GM19395 (cell line): Measurements from ENCODE around the gene NF2.

Experiments used
- ATAC-seq: cut with Tn5 transposase; IDR thresholded peaks from one replicate; pipeline ENCODE4 v1.9.1; 2021; ENCODE audit warnings: mild to moderate bottlenecking, moderate library complexity; ENCODE audit not compliant: unreplicated experiment

NF2 gene

DNA sequence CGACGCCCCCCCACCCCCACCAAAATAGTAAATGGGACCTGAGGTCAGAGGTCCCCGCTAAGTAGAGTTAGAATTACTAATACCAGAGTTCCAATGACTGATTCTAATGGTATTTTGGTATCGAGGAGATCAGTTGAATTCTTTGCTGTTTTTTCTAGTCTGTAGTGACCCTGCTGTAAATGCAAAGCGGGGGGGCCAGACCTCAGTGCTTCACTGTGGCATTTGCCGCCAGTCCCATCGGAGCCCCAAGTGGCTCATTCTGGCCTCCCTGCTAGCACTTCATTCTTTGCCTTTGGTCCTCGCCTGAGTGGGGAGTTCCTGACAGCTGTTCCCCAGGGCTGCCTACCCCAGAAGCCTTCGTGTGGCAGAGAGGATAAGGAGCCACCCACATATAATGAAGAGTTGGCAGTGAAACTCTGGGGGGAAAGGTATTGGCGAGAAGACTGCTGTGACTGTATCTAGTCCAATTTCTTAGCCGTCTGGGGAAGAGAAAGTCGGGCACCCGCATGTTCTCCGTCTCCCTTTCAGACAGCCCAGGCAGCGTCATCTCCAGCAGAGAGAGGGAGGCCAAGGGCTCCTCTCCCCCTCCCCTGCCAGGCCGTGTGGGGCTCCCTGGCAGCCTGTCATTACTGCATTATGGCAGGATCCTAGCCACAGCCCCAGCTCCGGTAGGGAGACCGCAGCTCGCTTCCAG is 96.9 kb downstream of the NF2 start:
- ATAC-seq = no peak

DNA sequence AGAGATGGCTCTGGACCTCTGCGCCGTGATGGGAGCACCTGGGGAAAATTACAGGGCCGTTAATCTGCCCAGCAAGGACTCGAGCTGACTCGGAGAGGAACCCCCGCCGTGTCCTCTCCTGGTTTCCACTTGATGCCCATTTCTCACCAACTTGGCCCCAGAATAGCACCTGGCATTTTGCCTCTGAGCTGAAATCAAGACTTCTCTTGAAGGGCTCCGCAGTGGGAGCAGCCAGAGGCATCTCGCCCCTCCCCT is 97.4 kb downstream of the NF2 start:
- ATAC-seq = no peak

DNA sequence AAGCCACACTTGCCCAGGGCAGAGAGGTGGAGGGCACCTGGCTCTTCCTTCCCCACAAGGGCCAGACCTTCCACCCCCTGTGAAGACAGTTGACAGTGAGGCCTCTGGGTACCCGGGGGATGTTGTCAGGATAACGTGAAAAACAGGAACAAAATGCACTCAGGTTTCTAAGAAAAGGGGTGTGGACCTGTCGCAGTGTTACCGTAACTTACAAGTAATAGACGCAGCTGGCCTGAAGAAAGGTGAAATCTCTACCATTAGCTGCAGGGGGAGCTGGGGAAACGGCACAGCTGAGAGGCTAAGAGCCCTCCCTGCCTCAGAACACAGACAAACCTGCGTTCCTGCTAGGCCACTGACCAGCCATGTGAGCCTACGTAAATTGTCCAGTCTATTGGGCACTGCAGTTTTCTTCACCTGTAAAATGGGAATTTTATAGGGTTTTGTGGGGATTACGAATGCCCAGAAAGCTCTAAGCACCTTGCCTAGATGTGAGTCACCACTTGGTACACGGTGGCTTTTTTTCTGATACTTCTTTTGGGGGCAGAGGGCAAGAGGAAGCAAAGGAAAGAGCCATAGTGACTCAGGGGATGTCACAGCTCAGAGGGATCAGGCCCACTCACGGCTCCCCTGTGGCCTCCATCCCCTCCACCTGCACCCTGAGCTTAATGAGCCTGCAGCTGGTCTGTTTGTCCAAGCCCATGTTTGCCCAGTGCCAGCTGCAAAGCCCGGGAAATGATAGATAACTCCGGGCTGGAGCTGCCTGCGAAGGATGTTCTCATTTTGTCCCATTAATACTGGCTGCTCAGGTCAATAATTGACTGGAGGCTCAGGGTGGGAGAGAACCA is 97.9 kb downstream of the NF2 start:
- no peak for ATAC-seq

DNA sequence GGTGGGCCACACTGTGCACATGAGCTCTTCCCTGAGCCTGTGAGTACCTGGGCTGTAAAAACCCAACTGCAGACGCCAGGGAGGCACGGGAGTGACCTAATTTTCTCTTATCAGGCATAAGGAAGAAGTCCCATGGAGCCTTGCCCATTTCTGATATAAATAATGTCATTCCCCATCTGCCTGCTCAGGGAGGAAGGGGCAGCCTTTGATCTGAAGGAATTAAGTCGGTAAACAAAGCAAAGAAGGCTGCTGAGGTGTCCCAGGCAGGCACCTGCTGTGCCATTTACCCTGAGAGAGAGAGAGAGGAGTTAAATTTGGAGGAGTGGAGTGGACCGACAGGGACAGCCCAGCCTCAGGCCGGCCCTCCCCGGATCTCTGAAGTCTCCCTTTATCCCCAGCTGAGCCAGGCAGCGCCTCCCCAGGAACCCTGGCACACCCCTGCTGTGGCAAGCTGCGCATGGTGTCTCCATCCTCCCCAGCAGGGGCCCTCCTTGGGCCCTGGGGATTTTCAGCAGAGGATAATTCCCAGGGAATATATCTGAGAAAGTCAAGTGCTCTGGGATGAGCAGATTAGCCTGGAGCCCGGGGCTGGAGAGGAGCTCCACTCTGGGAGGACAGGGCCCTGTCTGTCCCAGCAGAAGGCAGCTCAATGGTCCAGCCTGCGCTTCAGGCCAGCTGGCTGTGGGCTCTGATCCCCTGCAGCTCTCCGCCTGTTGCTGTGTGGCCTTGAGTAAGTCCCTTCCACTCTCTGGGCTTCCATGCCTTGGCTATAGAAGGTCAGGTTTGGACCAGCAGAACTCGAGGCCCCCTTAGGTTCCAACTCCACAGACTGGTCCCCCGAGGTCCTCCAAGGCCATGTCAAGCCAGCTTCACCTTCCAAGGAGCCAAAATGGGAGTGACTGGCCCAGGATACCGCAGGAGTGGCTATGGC is 98.8 kb downstream of the NF2 start:
- no peak for ATAC-seq

DNA sequence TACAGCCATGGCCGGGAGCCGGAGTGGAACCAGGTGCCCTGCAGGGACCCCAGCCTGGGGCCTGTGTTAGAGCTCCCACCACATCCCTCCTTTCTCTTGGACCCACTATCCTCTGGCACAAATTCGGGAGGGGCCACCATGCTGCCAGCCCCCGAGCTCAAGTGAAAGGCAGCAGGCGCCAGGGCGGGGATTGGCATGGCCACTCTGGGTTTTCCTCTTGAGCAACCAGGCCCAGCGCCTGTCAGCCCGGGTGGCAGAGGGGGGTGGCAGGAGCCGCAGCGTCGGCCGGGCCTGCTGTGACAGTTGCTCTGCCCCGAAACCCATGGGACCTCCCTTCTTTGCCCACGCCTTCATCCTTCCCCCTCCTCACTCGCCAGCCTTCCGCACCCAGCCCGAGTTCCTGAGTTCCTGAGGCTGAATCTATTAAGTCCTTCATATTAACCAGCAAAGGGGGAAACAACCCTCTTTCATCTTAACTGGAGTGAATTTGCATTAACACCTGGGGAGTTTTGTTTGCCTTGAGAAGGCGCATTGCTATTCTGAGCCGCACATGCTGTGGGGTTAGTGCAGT is 99.6 kb downstream of the NF2 start:
- no peak for ATAC-seq

DNA sequence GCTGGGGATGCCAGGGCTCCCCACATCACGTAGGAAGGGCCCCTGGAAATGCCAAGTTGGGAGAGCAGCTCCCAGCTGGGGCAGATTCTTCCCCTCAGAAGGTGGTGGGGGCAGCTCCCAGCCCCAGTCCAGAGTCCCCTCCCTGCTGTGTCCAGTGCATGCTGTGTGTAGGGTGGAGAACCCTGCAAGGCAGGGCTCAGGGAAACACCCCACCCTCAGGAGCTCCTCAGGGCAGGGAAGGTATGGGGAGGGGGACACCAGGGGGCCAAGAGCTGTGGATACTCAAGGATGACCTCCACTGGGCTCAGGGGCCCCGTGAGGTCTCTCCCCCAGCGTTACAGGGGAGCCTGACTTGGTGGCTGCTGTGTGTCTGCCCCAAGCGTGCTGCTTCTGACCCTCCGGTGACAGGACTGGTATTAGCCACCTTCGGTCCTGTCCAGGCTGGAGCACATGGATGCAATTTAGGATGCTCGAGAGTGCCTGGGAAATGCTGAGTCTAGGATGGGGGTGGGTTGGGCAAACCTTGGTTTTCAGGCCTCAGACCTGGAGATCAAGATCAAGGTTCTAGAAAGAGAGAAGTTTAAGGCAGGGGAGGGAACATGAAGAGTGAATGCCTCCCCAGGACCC is 100.2 kb downstream of the NF2 start:
- no peak for ATAC-seq

DNA sequence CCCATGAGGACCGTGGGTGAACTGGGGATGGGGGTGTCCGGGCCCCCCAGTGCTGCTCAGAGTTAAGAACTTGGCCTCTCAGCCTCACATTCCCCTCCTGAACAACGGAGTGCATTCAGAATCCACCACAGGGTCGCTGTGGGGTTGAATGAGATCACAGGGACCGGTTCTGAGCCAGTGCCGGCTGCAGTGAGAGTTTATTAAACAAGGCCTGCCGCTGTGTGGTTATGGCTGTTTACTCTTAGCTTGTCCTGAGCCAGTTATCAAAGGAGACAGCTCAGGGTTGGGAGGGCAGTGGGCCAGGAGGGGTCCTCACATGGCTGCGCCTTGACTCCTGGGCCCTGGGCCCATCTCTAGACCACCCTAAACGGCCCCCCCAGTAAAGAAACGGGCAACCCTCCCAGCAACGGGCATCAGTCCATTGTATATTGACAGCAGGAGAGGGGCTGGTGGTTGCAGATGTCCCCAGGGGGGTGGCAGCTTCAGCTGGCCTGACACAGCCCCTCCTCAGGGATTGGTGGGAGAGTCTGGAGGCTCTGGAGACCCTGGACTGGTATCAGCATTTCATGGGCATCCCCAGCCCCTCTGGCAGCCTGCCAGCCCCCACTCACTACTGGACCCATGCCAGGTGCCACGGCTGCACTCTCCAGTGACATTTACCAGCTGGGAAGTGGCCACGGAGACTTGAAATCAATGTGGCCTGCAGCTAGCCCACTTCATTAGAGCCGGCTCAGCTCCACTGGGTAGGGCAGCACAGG is 101.3 kb downstream of the NF2 start:
- ATAC-seq = no peak

DNA sequence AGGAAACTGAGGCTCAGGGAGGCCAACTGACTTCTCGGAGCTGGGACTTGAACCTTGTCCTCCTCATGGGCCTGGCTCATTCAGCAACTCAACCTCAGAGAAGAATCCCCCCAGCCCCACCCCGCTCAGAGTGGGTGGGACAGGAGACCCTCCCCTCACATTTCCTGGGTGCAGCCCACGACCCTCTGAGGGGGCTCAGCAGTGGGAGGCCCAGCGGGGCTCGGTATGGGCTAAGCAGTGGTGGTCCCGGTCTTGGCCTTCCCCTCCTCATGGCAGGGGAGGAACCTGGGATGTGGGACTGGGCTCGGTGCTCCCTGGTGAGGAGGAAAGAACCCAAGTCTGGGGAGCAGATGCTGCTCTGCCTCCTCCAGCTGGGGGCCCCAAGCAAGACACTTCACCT is 102.2 kb downstream of the NF2 start:
- no peak for ATAC-seq

DNA sequence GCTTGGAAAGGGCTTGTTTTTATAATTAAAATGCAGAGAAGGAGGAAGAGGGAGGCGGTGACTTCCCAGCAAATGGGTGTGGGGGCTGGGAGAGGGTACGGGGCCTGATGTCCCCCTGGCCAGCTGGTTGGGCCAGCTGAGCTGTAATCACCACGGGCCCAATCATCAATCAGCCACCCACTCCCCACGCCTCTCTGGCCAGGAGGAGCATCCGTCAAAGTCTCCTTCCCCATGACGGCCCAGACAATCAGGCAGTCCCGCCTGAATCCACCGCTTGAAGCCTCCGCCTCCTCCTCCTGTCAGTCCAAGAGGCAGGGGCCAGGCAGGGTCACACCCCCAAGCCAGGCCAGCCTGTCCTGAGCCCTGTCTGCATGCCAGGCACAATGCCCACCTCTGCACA is 103.1 kb downstream of the NF2 start:
- ATAC-seq = no peak

DNA sequence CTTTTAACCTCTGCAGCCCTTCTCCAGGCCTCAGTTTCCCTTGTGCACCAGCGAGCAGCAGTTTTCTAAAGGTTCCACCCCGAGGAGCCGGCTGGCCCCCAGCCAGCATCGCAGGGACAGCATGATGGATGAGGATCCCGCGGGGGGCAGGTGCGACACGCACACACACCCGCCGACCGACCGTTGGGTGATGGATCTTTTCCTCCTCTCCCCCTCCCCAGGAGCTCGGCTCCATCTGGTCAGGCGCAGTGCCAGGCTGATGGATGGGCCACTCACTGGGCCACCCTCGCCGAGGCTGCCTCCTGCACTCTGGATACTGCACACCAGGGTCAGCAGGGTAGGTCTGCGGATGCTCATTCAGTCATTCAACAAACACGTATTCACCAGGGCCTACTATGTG is 103.6 kb downstream of the NF2 start:
- no peak for ATAC-seq

DNA sequence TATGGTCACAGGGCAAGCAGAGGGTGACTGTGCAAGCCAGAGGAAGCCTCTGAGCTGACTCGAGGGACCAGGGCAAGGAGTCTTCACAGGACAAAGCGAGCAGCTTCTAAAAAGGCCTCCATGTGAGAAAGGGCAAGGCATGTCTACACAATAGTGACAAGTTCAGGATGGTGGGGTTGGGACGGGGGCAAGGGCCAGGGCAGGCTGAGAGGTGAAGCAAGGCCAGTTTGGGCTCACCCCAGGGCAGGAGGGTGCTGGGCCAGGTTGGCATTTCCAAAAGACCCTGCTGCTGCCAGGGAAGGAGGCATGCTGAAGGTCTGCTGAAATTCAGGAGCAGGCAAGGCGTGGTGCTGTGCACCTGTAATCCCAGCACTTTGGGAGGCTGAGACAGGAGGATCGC is 104.0 kb downstream of the NF2 start:
- ATAC-seq = no peak

DNA sequence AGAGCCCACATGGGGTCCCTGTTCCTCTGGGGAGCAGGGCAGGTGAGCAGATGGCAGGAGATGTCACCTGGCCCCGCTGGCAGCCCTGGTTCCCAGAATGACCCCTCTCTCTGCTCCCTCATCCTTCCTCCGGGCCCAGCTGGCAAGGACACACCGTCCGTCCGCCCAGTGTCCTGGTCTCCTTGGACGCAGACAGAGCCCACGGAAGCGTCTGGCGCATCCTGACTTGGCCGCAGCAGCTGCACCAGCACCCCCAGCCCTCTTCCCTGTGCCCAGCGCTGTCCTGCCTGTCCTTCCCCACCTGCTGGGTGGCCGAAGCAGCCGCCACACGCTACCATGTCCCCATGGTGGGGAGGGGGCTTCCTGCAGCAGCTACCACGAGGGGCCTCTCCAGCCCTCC is 106.8 kb downstream of the NF2 start:
- ATAC-seq = no peak

DNA sequence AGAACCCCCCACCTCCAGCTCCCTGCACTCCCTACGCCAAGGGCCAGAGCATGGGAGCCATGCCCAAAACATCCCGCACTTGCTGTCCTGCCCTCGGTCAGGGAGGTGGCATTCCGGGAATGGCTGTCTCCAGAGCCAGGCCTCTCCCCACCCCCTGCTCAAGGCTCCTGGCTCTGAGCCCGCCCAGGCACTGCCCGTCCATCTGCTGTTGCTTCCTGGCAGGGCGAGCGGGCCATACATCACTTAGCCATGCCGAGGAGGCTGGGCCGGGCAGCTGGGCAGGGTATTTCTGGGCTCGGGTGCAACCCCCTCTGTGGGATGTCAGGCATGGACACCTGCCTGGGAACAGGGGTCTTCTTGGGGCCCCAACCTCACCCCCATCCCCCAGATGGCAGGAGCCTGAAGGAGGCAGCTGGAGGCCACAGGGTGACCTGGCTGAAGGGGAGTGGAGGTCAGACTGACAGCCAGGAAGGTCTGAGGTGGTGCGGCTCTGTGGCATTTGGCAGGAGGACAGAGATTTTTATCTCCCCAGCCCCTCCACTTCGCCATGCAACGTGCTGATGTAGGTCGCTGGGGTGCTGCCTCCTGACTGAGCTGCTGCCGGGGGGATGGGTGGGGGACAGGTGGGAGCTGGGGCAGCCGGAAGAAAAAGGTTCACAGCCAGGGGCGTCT is 107.6 kb downstream of the NF2 start:
- no peak for ATAC-seq

DNA sequence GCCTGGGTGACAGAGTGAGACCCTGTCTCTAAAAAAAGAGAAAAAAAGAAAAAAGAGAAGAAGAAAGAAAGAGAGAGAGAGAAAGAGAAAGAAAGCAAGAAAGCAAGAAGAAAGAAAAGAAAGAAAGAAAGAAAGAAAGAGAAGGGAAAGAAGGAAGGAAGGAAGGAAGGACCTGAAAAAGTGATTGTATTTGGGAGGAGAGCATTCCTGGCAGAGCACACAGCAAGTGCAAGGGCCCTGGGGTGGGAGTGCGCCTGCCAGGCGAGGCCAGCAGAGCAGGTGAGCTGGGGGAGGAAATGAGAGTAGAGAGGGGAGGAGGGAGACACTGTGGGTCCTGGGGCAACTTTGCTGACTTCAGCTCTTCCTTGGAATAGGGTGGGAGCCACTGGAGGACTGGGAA is 108.7 kb downstream of the NF2 start:
- no peak for ATAC-seq

DNA sequence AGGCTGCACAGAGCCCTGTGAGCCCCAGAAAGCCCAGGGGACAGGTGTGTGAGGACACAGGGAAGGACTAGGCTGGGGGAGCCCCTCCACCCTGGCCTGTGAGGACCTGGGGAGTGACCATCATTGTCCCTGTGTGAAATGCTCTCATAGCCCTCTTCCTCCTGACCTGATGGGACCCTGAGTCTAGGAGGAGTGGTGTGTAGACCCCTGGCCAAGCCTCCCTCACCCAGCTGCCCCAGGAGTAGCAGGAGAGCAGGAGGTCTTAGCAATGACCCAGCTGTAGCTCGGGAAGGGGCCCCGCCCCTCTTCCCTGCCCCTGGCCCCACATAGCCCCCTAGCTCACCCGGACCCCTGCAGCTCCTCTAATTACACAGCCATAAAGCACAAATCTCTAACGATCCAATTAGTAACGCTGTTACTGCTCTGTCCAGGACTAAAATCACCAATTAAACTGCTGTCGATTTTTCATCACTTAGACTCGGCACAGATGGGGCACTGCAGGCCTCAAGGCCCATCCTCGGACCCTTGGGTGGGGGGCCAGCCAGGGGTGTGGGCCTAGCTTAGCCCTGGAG is 109.8 kb downstream of the NF2 start:
- no peak for ATAC-seq

DNA sequence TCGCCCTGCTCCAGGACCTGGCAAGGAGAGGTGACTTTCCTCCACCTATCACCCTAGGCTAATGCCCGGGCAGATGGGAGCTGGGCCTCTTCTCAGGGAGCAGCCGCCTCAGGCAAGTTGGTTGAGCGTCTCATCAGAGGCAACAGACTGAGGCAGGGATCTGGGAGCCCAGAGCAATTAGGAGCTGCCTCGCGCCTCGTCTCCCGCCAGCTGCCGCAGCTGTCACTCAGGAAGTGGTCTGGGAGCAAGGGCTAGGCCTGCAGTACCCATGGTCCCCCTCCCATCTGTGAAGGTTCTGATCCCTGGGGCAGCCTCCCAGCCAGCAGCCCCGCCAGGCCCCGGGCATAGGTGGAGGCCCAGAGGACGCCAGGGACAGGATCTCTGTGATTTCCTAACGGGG is 111.8 kb downstream of the NF2 start:
- ATAC-seq = no peak

DNA sequence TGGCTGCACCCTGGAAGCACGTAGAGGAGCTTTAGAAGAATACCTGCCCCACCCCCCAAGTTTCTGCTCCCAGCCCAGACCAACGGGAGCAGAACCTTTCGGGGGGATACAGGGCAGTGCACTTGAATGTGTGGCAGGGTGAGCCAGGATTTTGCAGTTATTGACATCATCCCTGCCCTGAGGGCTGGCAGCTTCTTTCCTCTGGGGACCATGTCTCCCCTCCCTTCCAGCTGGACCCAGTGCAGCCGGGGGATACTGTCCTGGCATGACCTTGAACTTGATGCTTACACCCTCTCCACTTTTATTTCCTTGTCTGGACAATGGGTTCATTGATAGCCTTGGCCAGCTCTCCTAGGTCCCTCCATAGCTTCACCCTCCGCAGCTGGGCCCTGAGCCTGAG is 112.3 kb downstream of the NF2 start:
- ATAC-seq = no peak

DNA sequence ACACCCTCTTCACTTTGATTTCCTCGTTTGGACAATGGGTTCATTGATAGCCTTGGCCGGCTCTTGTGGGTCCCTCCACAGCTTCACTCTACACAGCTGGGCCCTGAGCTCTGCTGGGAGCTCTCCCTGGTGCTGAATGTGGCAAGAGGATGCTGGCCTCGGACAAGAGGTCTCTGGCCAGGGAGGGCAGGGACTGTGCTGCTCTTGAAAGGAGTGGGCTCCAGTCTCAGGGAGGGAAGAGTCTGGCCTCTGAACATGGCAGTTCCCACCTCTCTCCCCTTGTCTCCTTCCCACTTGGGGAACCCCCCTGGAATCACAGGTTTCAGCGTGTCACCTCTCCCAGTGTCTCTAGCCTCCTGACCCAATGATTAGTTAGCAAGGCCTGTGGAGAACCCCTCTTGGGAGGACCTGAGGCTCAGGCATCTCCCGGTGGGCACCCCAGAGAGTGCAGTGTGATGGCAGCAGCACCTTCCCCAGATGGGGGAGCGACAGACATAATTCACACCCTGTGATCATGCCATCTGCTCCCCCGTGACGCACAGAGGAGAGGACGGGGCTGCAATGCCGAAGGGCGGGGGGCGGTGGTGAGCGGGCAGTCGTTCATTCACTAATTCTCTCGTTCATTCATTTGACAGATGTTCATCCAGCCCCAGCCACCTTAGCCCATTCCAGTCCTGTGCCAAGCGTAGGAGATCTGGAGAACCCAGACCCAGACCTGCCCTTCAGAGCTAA is 113.5 kb downstream of the NF2 start:
- no peak for ATAC-seq

DNA sequence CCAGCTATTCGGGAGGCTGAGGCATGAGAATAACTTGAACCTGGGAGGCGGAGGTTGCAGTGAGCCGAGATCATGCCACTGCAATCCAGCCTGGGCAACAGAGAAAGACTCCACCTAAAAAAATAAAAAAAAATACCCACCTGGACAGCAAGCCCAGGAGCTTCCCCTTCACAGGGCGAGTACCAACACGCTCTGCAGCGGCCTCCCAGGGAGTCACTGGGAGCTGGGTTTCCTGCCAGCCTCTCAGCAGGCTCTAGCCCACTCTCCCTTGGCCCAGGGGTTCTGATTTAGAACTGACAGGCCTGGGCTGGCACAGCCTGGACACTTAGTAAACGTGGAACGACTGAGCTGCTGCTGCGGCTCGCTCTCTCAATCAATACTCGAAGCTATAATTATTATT is 114.4 kb downstream of the NF2 start:
- ATAC-seq = no peak
